ENCODE results near the gene RPA3.

RPA3 gene

DNA sequence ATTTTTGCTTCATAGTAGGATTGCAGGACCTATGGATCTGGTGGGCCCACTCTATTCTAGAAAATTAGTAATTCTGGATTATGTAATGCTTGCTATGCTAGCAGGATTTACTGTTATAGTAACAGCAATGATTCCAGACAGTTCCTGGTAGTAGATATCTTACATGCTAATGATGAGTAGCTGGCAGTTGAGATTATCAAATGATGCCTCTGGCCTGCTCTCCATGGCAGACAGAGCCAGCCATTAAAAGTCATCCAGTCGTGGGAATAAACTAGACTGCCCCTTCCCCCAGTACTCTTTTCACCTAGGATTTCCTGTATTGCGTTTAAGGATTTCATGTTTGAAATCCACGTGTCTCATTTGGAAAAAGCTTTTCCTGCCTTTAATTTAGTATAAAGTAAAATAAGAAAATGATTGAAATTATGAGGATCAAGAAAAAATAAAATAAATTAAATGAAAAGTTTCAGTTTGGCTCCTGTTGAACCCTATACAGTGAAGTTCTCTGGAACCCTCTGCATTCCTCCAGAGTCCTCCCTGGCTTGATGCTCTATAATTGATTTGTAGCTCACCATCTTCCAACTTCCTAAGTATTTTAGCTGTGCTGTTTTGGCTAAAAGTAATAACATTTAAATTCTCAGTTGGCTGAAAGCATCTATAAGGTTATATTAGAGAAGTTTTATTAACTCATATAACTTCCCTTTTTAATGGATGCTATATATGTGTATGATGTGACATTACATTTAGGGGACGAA is 63.3 kb downstream of the RPA3 start:
- no peak for DNase-seq (ENCODE audit: low read depth in 2 of 2, low spot score in 1 of 2)

GRCh38 chr7:7653593-7654187 is 64.7 kb downstream of the RPA3 start:
- no peak for DNase-seq (ENCODE audit: low read depth in 2 of 2, low spot score in 1 of 2)

GRCh38 chr7:7652798-7653540 is 65.4 kb downstream of the RPA3 start:
- no peak for DNase-seq (ENCODE audit: low read depth in 2 of 2, low spot score in 1 of 2)

- DNase-seq (ENCODE audit: low read depth in 2 of 2, low spot score in 1 of 2), result no peak
These were observed 66.9 kb downstream of the RPA3 start for GRCh38 chr7:7651479-7651878.

GRCh38 chr7:7650682-7651206 is 67.7 kb downstream of the RPA3 start:
- no peak for DNase-seq (ENCODE audit: low read depth in 2 of 2, low spot score in 1 of 2)

GRCh38 chr7:7647495-7648036 is 70.8 kb downstream of the RPA3 start:
- no peak for DNase-seq (ENCODE audit: low read depth in 2 of 2, low spot score in 1 of 2)

- no peak for DNase-seq (ENCODE audit: low read depth in 2 of 2, low spot score in 1 of 2)
These were observed 76.3 kb downstream of the RPA3 start for GRCh38 chr7:7642081-7642480.

GRCh38 chr7:7641129-7641663 is 77.2 kb downstream of the RPA3 start:
- no peak for DNase-seq (ENCODE audit: low read depth in 2 of 2, low spot score in 1 of 2)

- peak; percentile 92 to 97 for DNase-seq (ENCODE audit: low read depth in 2 of 2, low spot score in 1 of 2)
These were observed 77.9 kb downstream of the RPA3 start, which contains the start of gene UMAD1 for GRCh38 chr7:7640221-7641128. Gene UMAD1, plus strand, starts transcription at chr7:7640752. Its CDS starts 32,620 bp downstream, at chr7:7673372.

- peak; percentile 15 to 19 for DNase-seq (ENCODE audit: low read depth in 2 of 2, low spot score in 1 of 2)
These were observed 78.6 kb downstream of the RPA3 start for GRCh38 chr7:7639847-7640220.

DNA sequence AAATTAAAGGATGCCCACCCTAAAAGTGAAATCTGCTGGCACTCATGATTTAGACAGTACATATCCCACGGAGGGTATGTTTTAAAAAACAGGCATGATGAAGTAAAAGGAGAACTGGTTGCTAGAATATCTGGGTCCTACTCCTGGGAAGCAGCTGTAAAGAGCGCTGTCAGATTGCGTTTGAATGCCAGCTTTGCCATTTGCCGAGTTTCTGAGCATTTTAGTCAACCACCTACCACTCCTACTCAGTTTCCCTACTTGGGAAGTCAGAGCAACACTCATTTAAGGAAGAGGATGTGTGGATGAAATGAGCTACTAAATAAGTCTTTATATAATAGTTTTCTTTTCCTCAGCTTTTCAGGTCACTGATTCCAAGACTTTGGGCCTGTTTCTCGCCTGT is 79.0 kb downstream of the RPA3 start:
- DNase-seq (ENCODE audit: low read depth in 2 of 2, low spot score in 1 of 2), result no peak

GRCh38 chr7:7630626-7631329 is 87.6 kb downstream of the RPA3 start:
- no peak for DNase-seq (ENCODE audit: low read depth in 2 of 2, low spot score in 1 of 2)

- DNase-seq (ENCODE audit: low read depth in 2 of 2, low spot score in 1 of 2), result no peak
These were observed 89.9 kb downstream of the RPA3 start for GRCh38 chr7:7628476-7628875.

DNA sequence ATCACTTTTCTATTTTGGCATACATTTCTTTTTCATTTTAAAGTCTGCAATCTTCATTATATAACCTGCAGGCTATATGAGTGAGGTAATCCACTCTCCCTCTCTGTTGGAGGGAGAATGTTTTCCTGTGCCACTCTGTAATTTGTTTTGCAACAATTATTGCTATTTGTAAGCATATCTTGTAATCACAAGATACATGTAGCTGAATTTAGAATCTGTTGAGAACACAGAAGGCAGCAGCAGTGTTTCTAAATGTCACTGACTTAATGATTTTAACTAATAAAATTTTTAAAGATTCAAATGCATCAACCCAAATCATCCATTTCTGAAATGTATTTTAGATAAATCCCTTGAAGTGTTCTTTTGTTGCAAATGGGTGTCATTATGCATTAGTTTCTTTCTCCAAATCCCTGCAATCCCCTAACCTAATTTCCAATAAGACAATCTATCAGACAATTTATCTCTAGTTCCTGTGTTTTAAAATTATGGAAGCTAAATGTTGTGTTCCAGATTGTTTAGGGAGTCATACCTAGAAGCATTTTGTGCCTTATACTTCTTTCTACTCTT is 97.7 kb downstream of the RPA3 start:
- no peak for DNase-seq (ENCODE audit: low read depth in 2 of 2, low spot score in 1 of 2)

DNA sequence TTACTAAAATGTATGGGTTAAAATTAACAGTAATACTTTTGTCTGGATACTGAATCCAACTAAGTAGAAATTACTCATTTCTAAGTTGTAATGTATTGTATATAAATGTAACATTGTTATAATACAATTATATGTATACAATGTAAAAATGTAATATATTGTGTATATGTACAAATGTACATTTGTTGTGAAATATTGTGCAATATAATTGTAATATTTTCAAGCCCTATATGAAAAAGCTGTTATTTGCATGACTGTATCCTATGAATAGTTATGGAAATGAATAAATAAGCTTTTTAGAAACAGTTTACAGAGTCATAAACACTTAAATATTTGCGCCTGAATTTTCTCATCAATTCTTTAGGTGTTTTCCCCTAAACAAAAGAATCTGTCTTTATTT is 98.2 kb downstream of the RPA3 start:
- DNase-seq (ENCODE audit: low read depth in 2 of 2, low spot score in 1 of 2), result no peak

DNA sequence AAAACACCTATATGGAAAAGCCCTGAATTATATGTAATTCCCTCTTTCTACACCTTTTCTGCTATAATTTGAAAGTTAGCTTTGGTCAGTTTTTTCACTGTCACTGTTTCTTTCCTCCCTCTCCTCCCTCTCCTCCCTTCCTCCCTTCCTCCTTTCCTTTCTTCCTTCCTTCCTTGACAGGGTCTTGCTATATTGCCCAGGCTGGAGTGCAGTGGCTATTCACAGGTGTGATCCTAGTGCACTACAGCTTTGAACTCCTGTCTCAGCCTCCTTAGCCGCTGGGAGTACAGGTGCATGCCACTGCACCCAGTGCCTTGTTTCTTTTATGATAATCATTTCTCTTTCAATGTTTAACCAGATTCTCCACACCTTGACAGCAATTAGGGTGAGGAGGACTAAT is 100.0 kb downstream of the RPA3 start:
- no peak for DNase-seq (ENCODE audit: low read depth in 2 of 2, low spot score in 1 of 2)

GRCh38 chr7:7617550-7617949 is 100.9 kb downstream of the RPA3 start:
- DNase-seq (ENCODE audit: low read depth in 2 of 2, low spot score in 1 of 2), result no peak

DNA sequence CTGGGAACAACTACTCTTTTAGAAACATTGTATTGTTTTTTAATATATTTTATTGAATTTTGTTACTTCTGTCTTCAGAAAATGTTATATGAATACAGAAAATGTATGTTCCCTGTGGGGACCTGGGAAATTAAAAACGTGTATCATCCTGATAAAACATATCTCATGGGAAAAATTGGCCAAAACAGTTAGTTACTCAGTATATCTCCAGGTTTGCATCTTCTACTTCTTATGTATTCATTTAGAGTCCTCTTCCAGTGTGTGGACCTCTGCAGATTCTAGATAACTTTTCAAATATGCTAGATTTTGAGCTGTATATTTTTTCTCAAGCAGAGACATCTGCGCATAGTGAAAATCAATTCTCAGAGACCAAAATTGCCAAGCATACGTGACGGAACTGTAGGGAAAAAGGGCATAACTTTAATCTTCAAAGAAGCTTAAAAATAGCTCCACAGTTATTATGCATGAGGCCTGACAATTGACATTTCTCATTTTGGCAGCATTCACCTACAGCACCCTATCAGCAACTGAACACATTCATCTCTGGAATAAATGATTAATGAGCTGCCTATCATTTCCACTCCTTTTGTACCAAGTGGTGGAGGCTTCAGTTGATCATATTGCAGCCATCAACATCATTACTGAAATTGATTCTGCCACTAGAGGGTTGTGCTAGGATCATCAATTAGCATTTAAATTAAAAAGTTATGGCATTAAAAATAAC is 104.2 kb downstream of the RPA3 start:
- DNase-seq (ENCODE audit: low read depth in 2 of 2, low spot score in 1 of 2), result no peak

DNA sequence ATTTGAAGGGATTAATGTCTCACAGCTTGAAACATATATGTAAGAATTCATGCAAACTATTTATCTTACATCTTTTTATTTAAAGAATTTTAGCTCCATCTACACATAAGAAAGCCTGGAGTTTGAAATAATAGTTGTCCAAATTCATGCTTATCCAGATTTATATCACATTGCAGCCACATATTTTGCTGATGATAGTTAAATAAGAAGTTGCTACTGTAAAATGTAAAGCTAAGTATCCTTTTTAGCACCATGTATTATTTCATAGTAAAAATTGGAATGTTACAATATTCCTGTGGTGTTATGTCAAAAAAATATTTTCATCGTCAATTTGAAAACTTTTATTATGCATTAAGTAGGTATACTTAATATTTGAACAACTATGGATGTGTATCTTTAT is 105.2 kb downstream of the RPA3 start:
- no peak for DNase-seq (ENCODE audit: low read depth in 2 of 2, low spot score in 1 of 2)

Data from stimulated activated CD8-positive, alpha-beta memory T cell treated with anti-CD3 and anti-CD28 coated beads, Interleukin-4, amount 100 ng/mL, for 1 hour (primary cell).